ENCODE data around the gene EEF1AKMT3. TPM values are rescaled to one million over a fixed set of nuclear protein-coding genes. Genes with fewer than 3 reads are reported as not detected.

Gene EEF1AKMT3
- total RNA-seq, 2 donors from 2014 or later: 3.7 to 5.8 TPM

DNA sequence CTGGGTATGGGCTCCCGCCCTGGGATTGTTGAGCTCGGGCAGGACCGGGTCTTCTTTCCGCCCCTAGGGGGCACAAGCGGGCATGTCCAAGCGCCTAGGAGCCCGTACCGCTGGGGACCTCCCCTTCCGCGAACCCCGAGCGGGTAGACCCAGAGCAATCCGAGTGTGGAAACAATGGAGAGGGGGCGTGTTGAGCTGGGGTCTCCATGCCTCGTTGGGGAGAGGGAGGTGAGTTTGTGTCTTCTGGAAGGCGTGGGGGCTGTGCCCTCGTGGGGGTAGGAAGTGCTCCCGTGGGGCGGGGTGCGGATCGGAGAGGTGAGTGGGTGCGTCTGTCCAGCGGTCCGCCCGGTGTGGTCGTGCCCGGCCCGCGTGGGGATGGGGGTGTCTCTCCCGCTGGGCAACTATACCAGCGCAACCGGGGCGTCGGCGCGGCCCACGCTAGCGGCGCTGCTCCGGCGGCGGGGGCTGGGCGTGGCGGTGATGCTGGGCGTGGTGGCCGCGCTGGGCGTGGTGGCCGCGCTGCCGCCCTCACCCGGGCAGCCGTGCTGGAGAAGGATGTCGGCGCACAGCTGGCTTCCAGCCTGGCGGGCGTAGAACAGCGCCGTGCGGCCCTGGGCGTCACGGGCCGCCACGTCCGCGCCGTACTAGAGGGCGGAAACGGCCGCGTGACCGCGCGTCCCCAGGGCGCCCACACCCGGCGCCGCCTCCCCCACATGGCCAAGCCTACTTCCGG lies 46.1 kb upstream of the EEF1AKMT3 start:
- Histone ChIP-seq H3K4me1 (ENCODE audit: control insufficient read depth, insufficient read depth, low read length) (no peaks in the 10 kb centered on the region), H3K27me3 (ENCODE audit: control insufficient read depth, insufficient read depth, low read length, poor library complexity, severe bottlenecking) (peaks cover 87% of the 10 kb centered on the region), H3K9ac (ENCODE audit: extremely low read depth, low read length, poor library complexity, severe bottlenecking) (no peak overlapping the region), H3K9me3 (ENCODE audit: control insufficient read depth, low read length) (no peaks in the 10 kb centered on the region), H3K27ac (ENCODE audit: low read depth, low read length) (no peak overlapping the region), H3K36me3 (ENCODE audit: control insufficient read depth, insufficient read depth, low read length) (peaks cover 4% of the 10 kb centered on the region), H3K4me3 (ENCODE audit: low read length) (peak overlapping the region; percentile 60)
- Mint-ChIP-seq H3K36me3 (ENCODE audit: low read depth) (peaks cover 9% of the 10 kb centered on the region), H3K4me3 (peak overlapping the region; percentile 59), H3K9me3 (peaks cover 2% of the 10 kb centered on the region), H3K4me1 (peaks cover 4% of the 10 kb centered on the region), H3K27ac (no peak overlapping the region), H3K27me3 (ENCODE audit: insufficient read depth) (peaks cover 86% of the 10 kb centered on the region)
- TF ChIP-seq, protein P1, sequence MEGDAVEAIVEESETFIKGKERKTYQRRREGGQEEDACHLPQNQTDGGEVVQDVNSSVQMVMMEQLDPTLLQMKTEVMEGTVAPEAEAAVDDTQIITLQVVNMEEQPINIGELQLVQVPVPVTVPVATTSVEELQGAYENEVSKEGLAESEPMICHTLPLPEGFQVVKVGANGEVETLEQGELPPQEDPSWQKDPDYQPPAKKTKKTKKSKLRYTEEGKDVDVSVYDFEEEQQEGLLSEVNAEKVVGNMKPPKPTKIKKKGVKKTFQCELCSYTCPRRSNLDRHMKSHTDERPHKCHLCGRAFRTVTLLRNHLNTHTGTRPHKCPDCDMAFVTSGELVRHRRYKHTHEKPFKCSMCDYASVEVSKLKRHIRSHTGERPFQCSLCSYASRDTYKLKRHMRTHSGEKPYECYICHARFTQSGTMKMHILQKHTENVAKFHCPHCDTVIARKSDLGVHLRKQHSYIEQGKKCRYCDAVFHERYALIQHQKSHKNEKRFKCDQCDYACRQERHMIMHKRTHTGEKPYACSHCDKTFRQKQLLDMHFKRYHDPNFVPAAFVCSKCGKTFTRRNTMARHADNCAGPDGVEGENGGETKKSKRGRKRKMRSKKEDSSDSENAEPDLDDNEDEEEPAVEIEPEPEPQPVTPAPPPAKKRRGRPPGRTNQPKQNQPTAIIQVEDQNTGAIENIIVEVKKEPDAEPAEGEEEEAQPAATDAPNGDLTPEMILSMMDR (conservative IDR thresholded peaks at IDR 0.05): peak; percentile 89
- 2 to 3% methylated on average over 10 to 79 of the region's 79 CpGs for WGBS, 2 experiments (ENCODE audit: insufficient coverage in 1 of 2, insufficient read length in 1 of 2)
- DNase-seq: peak; percentile 97

DNA sequence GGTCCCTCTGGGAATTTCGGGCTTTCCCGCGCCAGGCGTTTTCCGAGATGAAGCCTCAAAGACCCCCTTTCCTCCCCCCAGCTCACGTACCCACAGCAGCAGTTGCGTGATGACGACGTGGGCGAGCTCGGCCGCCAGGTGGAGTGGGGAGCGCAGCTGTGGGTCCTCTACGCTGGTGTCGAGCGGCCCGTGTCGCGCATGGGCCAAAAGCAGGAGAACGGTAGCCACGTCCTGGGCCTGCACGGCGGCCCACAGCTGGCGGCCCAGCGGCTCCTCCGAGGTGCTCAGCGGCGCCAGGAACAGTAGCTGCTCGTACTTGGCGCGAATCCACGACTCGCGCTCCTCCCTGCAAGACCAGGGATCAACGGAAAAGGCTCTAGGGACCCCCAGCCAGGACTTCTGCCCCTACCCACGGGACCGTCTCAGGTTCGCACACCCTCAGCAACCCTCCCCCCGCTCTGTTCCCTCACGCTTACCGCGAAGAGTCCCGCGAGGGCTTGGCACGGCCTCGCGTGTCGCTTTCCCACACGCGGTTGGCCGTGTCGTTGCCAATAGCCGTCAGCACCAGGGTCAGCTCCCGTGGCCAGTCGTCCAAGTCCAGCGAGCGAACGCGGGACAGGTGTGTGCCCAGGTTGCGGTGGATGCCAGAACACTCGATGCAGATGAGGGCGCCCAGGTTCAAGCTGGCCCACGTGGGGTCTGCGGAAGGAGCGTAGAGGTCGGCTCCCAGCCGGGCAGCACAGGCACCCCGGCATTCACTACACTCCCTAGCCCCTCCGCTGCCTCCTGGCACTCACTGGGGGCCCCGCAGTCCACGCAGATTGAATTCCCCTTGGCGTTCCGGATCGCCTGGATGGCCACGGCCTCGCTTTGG lies 45.3 kb upstream of the EEF1AKMT3 start:
- Mint-ChIP-seq H3K9me3 (peaks cover 2% of the 10 kb centered on the region), H3K36me3 (ENCODE audit: low read depth) (peaks cover 3% of the 10 kb centered on the region)
- H3K27me3 ChIP-seq (ENCODE audit: control insufficient read depth, insufficient read depth, low read length, poor library complexity, severe bottlenecking): peaks cover 95% of the 10 kb centered on the region

DNA sequence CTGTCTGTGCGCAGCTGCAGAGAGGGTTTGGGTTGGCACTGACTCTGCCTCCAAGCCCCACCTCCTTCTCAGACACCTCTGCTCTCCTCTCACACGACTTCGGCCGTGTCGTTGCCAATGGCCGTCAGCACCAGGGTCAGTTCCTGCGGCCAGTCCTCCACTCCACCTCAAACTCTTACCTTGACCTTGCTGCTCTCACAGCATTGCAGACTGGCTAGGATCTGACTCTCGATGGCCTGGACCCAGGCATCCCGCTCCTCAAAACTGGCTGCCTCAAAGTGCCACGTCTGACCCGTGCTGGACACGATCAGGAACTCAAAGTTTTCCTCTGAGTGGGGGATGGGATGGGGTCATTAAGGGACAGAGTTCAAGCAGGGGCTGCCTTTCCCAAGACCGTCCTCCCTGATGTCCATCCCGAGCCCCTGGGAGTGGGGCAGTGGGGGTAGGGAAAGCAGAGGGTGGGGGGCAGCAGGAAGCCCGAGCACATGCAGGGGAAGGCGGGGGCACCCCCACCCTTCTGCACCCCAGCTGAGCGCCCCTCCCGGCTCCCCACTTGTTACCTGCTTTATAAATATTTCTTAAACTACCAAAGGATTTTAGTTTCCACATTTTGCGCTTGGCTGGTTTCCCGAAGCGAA lies 44.5 kb upstream of the EEF1AKMT3 start:
- Histone ChIP-seq H3K27me3 (ENCODE audit: control insufficient read depth, insufficient read depth, low read length, poor library complexity, severe bottlenecking) (peaks cover 99% of the 10 kb centered on the region), H3K9ac (ENCODE audit: extremely low read depth, low read length, poor library complexity, severe bottlenecking) (no peak overlapping the region), H3K4me1 (ENCODE audit: control insufficient read depth, insufficient read depth, low read length) (no peaks in the 10 kb centered on the region), H3K4me3 (ENCODE audit: low read length) (no peak overlapping the region), H3K9me3 (ENCODE audit: control insufficient read depth, low read length) (no peaks in the 10 kb centered on the region), H3K27ac (ENCODE audit: low read depth, low read length) (no peak overlapping the region), H3K36me3 (ENCODE audit: control insufficient read depth, insufficient read depth, low read length) (no peaks in the 10 kb centered on the region)
- no peaks in the 10 kb centered on the region for H3K36me3 Mint-ChIP-seq (ENCODE audit: low read depth)
- H3K4me1 Mint-ChIP-seq: peaks cover 4% of the 10 kb centered on the region
- peak overlapping the region; percentile 26 for H3K4me3 Mint-ChIP-seq
- H3K27ac Mint-ChIP-seq: no peak overlapping the region
- H3K9me3 Mint-ChIP-seq: peaks cover 2% of the 10 kb centered on the region
- 27 to 37% methylated on average over 11 to 21 of the region's 21 CpGs for WGBS, 2 experiments (ENCODE audit: insufficient coverage in 1 of 2, insufficient read length in 1 of 2)
- peaks cover 99% of the 10 kb centered on the region for H3K27me3 Mint-ChIP-seq (ENCODE audit: insufficient read depth)
- DNase-seq: peak; percentile 95
- TF ChIP-seq, protein P1 (conservative IDR thresholded peaks at IDR 0.05): no peak

More for the DNA sequence above, 45.3 kb upstream of the EEF1AKMT3 start:
- peak overlapping the region; percentile 26 for H3K4me3 Mint-ChIP-seq
- no peaks in the 10 kb centered on the region for H3K4me1 ChIP-seq (ENCODE audit: control insufficient read depth, insufficient read depth, low read length)
- DNase-seq: peak; percentile 84
- no peak overlapping the region for H3K27ac ChIP-seq (ENCODE audit: low read depth, low read length)
- WGBS, 2 experiments (ENCODE audit: insufficient coverage in 1 of 2, insufficient read length in 1 of 2): 12 to 15% methylated on average over 42 to 76 of the region's 76 CpGs
- H3K27me3 Mint-ChIP-seq (ENCODE audit: insufficient read depth): peaks cover 94% of the 10 kb centered on the region
- no peak overlapping the region for H3K27ac Mint-ChIP-seq
- no peak overlapping the region for H3K4me3 ChIP-seq (ENCODE audit: low read length)
- no peaks in the 10 kb centered on the region for H3K9me3 ChIP-seq (ENCODE audit: control insufficient read depth, low read length)
- TF ChIP-seq, protein P1 (conservative IDR thresholded peaks at IDR 0.05): no peak
- H3K9ac ChIP-seq (ENCODE audit: extremely low read depth, low read length, poor library complexity, severe bottlenecking): no peak overlapping the region
- H3K36me3 ChIP-seq (ENCODE audit: control insufficient read depth, insufficient read depth, low read length): no peaks in the 10 kb centered on the region
- peaks cover 4% of the 10 kb centered on the region for H3K4me1 Mint-ChIP-seq

Measured in endodermal cell (in vitro differentiated cells).